Measurements from ENCODE around the gene RPP40.

The RPP40 gene

DNA sequence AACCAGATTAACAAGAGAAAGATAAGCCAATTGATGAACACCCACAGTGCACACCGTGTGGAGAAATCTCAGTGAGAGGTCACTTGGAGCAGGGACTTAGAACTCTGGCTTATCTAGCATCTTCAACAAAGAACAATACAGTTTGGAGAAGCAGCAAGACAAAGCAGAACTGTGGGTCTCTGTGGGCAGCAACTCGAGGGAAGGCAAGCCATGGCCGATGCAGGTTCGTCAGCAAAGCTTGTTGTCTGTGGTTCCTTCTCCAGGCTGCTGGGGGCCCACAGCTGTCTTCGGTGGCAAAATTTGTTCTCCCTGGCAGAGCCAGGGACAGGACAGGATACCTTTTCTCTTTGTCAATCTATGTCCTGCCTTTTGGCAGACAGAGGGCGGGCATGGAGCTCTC lies 22.1 kb downstream of the RPP40 start:
- TF ChIP-seq POLR2AphosphoS5 (IDR thresholded peaks at IDR 0.05; ENCODE audit: low read depth, low read length) (no peak), TAF1 (IDR thresholded peaks at IDR 0.05; ENCODE audit: borderline replicate concordance, insufficient read depth, low read length) (no peak), SIN3A (IDR thresholded peaks at IDR 0.05; ENCODE audit: borderline replicate concordance, insufficient read depth, low read length) (no peak), FOXP2 (optimal IDR thresholded peaks at IDR 0.05; ENCODE audit: borderline replicate concordance, extremely low read depth, extremely low read length, insufficient read depth) (no peak)
- TF ChIP-seq, protein P1, sequence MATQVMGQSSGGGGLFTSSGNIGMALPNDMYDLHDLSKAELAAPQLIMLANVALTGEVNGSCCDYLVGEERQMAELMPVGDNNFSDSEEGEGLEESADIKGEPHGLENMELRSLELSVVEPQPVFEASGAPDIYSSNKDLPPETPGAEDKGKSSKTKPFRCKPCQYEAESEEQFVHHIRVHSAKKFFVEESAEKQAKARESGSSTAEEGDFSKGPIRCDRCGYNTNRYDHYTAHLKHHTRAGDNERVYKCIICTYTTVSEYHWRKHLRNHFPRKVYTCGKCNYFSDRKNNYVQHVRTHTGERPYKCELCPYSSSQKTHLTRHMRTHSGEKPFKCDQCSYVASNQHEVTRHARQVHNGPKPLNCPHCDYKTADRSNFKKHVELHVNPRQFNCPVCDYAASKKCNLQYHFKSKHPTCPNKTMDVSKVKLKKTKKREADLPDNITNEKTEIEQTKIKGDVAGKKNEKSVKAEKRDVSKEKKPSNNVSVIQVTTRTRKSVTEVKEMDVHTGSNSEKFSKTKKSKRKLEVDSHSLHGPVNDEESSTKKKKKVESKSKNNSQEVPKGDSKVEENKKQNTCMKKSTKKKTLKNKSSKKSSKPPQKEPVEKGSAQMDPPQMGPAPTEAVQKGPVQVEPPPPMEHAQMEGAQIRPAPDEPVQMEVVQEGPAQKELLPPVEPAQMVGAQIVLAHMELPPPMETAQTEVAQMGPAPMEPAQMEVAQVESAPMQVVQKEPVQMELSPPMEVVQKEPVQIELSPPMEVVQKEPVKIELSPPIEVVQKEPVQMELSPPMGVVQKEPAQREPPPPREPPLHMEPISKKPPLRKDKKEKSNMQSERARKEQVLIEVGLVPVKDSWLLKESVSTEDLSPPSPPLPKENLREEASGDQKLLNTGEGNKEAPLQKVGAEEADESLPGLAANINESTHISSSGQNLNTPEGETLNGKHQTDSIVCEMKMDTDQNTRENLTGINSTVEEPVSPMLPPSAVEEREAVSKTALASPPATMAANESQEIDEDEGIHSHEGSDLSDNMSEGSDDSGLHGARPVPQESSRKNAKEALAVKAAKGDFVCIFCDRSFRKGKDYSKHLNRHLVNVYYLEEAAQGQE (IDR thresholded peaks at IDR 0.05; ENCODE audit: insufficient read depth in 1 of 2, low read depth in 2 of 2, low read length in 2 of 2): no peak

DNA sequence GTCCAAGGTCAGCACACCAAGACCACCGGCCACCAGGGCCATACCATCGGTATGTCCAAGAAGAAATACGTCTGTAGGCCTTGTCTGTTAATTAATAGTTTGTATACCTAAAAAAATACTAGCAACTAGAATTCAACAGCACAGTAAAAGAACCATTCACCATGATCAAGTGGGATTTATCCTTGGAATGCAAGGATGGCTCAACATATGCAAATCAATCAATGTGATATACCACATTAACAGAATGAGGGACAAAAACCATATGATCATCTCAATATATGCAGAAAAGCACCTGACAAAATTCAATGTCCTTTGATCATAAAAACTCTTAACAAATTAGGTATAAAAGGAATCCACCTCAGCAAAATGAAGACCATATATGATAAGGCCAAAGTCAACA lies 24.4 kb downstream of the RPP40 start:
- TF ChIP-seq SIN3A (IDR thresholded peaks at IDR 0.05; ENCODE audit: borderline replicate concordance, insufficient read depth, low read length): no peak
- TF ChIP-seq TAF1 (IDR thresholded peaks at IDR 0.05; ENCODE audit: borderline replicate concordance, insufficient read depth, low read length): no peak
- TF ChIP-seq FOXP2 (optimal IDR thresholded peaks at IDR 0.05; ENCODE audit: borderline replicate concordance, extremely low read depth, extremely low read length, insufficient read depth): no peak
- no peak for TF ChIP-seq POLR2AphosphoS5 (IDR thresholded peaks at IDR 0.05; ENCODE audit: low read depth, low read length)
- TF ChIP-seq, protein P1 (IDR thresholded peaks at IDR 0.05; ENCODE audit: insufficient read depth in 1 of 2, low read depth in 2 of 2, low read length in 2 of 2): no peak

DNA sequence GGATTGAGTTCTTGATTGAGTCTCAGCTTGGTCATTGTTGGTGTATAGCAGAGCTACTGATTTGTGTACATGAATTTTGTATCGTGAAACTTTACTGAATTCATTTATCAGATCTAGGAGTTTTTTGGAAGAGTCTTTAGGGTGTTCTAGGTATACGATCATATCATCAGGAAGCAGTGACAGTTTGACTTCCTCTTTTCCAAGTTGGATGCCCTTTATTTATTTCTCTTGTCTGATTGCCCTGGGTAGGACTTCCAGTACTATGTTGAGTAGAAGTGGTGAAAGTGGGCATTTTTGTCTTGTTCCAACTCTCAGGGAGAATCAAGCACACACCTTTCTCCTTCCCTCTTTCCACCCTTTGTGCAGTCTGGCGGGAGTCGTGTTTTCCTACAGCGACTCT lies 26.4 kb downstream of the RPP40 start:
- TF ChIP-seq SIN3A (IDR thresholded peaks at IDR 0.05; ENCODE audit: borderline replicate concordance, insufficient read depth, low read length) (no peak), FOXP2 (optimal IDR thresholded peaks at IDR 0.05; ENCODE audit: borderline replicate concordance, extremely low read depth, extremely low read length, insufficient read depth) (no peak), POLR2AphosphoS5 (IDR thresholded peaks at IDR 0.05; ENCODE audit: low read depth, low read length) (no peak), TAF1 (IDR thresholded peaks at IDR 0.05; ENCODE audit: borderline replicate concordance, insufficient read depth, low read length) (no peak)
- TF ChIP-seq, protein P1 (IDR thresholded peaks at IDR 0.05; ENCODE audit: insufficient read depth in 1 of 2, low read depth in 2 of 2, low read length in 2 of 2): no peak

DNA sequence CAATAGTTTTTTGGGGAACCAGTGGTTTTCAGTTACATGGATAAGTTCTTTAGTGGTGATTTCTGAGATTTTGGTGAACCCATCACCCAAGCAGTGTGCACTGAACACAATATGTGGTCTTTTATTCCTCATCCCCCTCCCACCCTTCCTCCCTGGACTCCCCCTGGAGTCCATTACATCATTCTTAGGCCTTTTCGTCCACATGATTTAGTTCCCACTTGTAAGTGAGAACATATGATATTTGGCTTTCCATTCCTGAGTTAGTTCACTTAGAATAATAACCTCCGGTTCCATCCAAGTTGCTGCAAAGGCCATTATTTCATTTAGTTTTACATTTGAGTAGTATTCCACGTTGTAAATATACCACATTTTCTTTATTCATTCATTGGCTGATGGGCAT lies 28.3 kb downstream of the RPP40 start:
- no peak for TF ChIP-seq FOXP2 (optimal IDR thresholded peaks at IDR 0.05; ENCODE audit: borderline replicate concordance, extremely low read depth, extremely low read length, insufficient read depth)
- no peak for TF ChIP-seq TAF1 (IDR thresholded peaks at IDR 0.05; ENCODE audit: borderline replicate concordance, insufficient read depth, low read length)
- TF ChIP-seq SIN3A (IDR thresholded peaks at IDR 0.05; ENCODE audit: borderline replicate concordance, insufficient read depth, low read length): no peak
- TF ChIP-seq, protein P1 (IDR thresholded peaks at IDR 0.05; ENCODE audit: insufficient read depth in 1 of 2, low read depth in 2 of 2, low read length in 2 of 2): no peak
- TF ChIP-seq POLR2AphosphoS5 (IDR thresholded peaks at IDR 0.05; ENCODE audit: low read depth, low read length): no peak

DNA sequence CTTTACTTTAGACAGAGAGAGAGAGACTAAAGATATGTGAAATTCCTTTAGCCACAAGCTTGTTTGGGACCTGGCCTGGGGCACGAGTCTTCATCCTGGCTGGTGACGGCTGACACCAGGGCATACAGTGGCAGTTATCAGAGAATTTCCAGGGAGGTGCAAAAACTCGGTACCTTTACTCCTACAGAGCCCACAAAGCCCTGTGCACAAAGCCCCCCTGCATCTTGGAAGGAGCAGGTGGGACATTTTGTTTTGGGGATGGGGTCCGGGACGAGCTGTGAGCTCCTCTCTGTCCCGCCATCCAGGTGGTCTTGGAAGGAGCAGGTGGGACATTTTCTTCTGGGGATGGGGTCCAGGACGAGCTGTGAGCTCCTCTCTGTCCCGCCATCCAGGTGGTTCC lies 28.9 kb downstream of the RPP40 start:
- TF ChIP-seq, protein P1 (IDR thresholded peaks at IDR 0.05; ENCODE audit: insufficient read depth in 1 of 2, low read depth in 2 of 2, low read length in 2 of 2): no peak
- TF ChIP-seq POLR2AphosphoS5 (IDR thresholded peaks at IDR 0.05; ENCODE audit: low read depth, low read length) (no peak), TAF1 (IDR thresholded peaks at IDR 0.05; ENCODE audit: borderline replicate concordance, insufficient read depth, low read length) (no peak), FOXP2 (optimal IDR thresholded peaks at IDR 0.05; ENCODE audit: borderline replicate concordance, extremely low read depth, extremely low read length, insufficient read depth) (no peak), SIN3A (IDR thresholded peaks at IDR 0.05; ENCODE audit: borderline replicate concordance, insufficient read depth, low read length) (no peak)

All from PFSK-1 (cell line).